ENCODE data around the gene DHX16. TPM values are rescaled to one million over a fixed set of nuclear protein-coding genes. Genes with fewer than 3 reads are reported as not detected.

The DHX16 gene
- total and polyA plus RNA-seq, 9 of the 15 experiments (the other 6 are each of a cell fraction or from before 2014, with no cell fraction given): 14.6 to 66.1 (median 47.5) TPM

DNA sequence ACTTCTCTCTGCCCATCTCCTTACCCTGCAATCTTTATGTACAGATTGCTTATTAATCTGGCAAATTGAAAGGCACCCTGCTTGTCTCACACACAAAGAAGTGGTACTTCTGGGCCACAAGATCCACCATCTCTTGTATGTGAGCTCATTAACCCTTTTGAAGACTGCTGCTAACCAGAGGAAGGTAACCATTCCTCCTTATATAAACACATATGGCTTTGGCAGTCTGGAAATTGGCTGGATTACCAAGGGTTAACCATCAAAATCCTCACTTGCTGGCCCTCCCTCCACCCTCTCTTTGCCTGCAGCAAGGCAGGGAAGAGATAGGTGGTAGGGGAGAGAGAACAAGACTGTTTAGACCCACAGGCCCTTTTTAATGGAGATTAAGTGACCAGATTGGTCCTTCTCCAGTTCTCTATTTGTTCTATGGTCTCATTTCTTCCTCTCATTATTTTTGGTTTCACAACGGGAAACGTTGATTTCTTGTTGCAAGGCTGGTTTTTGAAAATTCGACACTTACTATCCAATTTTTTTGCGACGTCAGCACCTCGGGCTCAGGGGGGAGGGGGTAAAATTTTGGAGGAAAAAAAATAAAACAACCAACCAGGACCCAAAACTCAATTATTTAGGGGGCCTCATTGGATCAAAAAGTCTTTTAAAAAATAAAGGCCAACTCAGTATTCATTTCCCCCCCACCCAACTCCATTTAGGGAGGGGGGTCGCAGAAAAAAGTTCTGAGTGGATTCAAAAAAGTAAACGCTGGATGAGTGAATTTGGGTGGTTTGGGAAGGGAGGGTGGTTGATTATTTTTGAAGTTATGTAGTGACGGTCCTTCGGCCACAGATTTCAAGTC lies 56.6 kb downstream of the DHX16 start (continued):
- TF ChIP-seq, protein P1, sequence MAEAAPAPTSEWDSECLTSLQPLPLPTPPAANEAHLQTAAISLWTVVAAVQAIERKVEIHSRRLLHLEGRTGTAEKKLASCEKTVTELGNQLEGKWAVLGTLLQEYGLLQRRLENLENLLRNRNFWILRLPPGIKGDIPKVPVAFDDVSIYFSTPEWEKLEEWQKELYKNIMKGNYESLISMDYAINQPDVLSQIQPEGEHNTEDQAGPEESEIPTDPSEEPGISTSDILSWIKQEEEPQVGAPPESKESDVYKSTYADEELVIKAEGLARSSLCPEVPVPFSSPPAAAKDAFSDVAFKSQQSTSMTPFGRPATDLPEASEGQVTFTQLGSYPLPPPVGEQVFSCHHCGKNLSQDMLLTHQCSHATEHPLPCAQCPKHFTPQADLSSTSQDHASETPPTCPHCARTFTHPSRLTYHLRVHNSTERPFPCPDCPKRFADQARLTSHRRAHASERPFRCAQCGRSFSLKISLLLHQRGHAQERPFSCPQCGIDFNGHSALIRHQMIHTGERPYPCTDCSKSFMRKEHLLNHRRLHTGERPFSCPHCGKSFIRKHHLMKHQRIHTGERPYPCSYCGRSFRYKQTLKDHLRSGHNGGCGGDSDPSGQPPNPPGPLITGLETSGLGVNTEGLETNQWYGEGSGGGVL (CRISPR knock-in tag; IDR thresholded peaks at IDR 0.05): no peak
- TF ChIP-seq, protein P2, sequence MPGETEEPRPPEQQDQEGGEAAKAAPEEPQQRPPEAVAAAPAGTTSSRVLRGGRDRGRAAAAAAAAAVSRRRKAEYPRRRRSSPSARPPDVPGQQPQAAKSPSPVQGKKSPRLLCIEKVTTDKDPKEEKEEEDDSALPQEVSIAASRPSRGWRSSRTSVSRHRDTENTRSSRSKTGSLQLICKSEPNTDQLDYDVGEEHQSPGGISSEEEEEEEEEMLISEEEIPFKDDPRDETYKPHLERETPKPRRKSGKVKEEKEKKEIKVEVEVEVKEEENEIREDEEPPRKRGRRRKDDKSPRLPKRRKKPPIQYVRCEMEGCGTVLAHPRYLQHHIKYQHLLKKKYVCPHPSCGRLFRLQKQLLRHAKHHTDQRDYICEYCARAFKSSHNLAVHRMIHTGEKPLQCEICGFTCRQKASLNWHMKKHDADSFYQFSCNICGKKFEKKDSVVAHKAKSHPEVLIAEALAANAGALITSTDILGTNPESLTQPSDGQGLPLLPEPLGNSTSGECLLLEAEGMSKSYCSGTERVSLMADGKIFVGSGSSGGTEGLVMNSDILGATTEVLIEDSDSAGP (CRISPR knock-in tag; IDR thresholded peaks at IDR 0.05): no peak
- TF ChIP-seq NFXL1 (CRISPR knock-in tag; IDR thresholded peaks at IDR 0.05) (no peak), MYC (IDR thresholded peaks at IDR 0.05; ENCODE audit: low read depth, low read length) (no peak), MYC (CRISPR knock-in tag; IDR thresholded peaks at IDR 0.05; ENCODE audit: borderline replicate concordance, low read depth) (no peak), ZNF253 (CRISPR knock-in tag; conservative IDR thresholded peaks at IDR 0.05) (peak; percentile 14; the same call in 1 of the 2 replicates), RB1 (IDR thresholded peaks at IDR 0.05; ENCODE audit: low read depth) (peak; percentile 32; the same call in 1 of the 2 replicates), POLR2AphosphoS2 (IDR thresholded peaks at IDR 0.05; ENCODE audit: low read length) (peak; percentile 95), ZNF445 (CRISPR knock-in tag; IDR thresholded peaks at IDR 0.05; ENCODE audit: low read depth) (0 out of 2 replicates have a peak, but pooled peaks have one; percentile 8), NFATC3 (IDR thresholded peaks at IDR 0.05) (peak; percentile 3; the same call in 1 of the 2 replicates), ESRRB (CRISPR knock-in tag; IDR thresholded peaks at IDR 0.05; ENCODE audit: borderline replicate concordance) (0 out of 2 replicates have a peak, but pooled peaks have one; percentile 48), KLF6 (CRISPR knock-in tag; IDR thresholded peaks at IDR 0.05; ENCODE audit: borderline replicate concordance) (peak; percentile 58; the same call in 1 of the 2 replicates), HNRNPUL1 (IDR thresholded peaks at IDR 0.05; ENCODE audit: low read length) (peak; percentile 86), SP1 (CRISPR knock-in tag; IDR thresholded peaks at IDR 0.05) (peak; percentile 94), DMBX1 (CRISPR knock-in tag; IDR thresholded peaks at IDR 0.05; ENCODE audit: borderline replicate concordance) (no peak), BCL6 (CRISPR knock-in tag; IDR thresholded peaks at IDR 0.05) (peak; percentile 4; the same call in 1 of the 2 replicates), MAZ (CRISPR knock-in tag; conservative IDR thresholded peaks at IDR 0.05 in 1 of 2, IDR thresholded peaks at IDR 0.05 in 1 of 2) (peak in 1 of 2 experiments; percentile 74; a peak in 2 of 4 replicates), ZNF311 (CRISPR knock-in tag; IDR thresholded peaks at IDR 0.05) (no peak), MEF2D (tag; conservative IDR thresholded peaks at IDR 0.05; ENCODE audit: low read depth) (0 out of 2 replicates have a peak, but pooled peaks have one; percentile 6)
- TF ChIP-seq, protein P3, sequence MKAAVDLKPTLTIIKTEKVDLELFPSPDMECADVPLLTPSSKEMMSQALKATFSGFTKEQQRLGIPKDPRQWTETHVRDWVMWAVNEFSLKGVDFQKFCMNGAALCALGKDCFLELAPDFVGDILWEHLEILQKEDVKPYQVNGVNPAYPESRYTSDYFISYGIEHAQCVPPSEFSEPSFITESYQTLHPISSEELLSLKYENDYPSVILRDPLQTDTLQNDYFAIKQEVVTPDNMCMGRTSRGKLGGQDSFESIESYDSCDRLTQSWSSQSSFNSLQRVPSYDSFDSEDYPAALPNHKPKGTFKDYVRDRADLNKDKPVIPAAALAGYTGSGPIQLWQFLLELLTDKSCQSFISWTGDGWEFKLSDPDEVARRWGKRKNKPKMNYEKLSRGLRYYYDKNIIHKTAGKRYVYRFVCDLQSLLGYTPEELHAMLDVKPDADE (conservative IDR thresholded peaks at IDR 0.05; ENCODE audit: control insufficient read depth, low read depth, low read length): 0 out of 2 replicates have a peak, but pooled peaks have one; percentile 36
- TF ChIP-seq, protein P4, sequence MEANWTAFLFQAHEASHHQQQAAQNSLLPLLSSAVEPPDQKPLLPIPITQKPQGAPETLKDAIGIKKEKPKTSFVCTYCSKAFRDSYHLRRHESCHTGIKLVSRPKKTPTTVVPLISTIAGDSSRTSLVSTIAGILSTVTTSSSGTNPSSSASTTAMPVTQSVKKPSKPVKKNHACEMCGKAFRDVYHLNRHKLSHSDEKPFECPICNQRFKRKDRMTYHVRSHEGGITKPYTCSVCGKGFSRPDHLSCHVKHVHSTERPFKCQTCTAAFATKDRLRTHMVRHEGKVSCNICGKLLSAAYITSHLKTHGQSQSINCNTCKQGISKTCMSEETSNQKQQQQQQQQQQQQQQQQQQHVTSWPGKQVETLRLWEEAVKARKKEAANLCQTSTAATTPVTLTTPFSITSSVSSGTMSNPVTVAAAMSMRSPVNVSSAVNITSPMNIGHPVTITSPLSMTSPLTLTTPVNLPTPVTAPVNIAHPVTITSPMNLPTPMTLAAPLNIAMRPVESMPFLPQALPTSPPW (CRISPR knock-in tag; IDR thresholded peaks at IDR 0.05): peak; percentile 44

Measured in K562 (cell line).